ENCODE results near the gene ARL3.

- no peak for TF ChIP-seq ZNF565 (CRISPR knock-in tag; conservative IDR thresholded peaks at IDR 0.05; ENCODE audit: low read depth)
- no peak for TF ChIP-seq TSHZ2 (CRISPR knock-in tag; IDR thresholded peaks at IDR 0.05)
- no peak for TF ChIP-seq PATZ1 (CRISPR knock-in tag; IDR thresholded peaks at IDR 0.05; ENCODE audit: borderline replicate concordance)
- TF ChIP-seq CSRNP3 (CRISPR knock-in tag; IDR thresholded peaks at IDR 0.05), result no peak
These were observed 68.8 kb downstream of the ARL3 start for GRCh38 chr10:102645388-102645740.

All from SK-N-SH treated with all-trans-retinoic acid at 6 μM for 48 hours (cell line).